Lower leg skin (tissue), 3 donors: ENCODE measurements around the gene SLC26A2.

ENCODE experiments used
- CTCF ChIP-seq, 3 donors: fragments of 450-650 bp; IDR thresholded peaks; one replicate each; pipeline ENCODE4 v1.5.1; 2016; ENCODE audit warnings: antibody characterized with exemption in 3 of 3, mild to moderate bottlenecking in 3 of 3, moderate library complexity in 2 of 3
- POLR2A ChIP-seq, 2 donors: fragments of 450-650 bp; IDR thresholded peaks; one replicate each; pipeline ENCODE4 v1.6.1; 2016 to 2017; ENCODE audit warnings: antibody characterized with exemption in 2 of 2, mild to moderate bottlenecking in 1 of 2, moderate library complexity in 1 of 2

- TF ChIP-seq POLR2A (IDR thresholded peaks at IDR 0.05) (no peak), CTCF (IDR thresholded peaks at IDR 0.05) (no peak)
These were observed 44.9 kb upstream of the SLC26A2 start for GRCh38 chr5:149915392-149916260.
